ENCODE results near the gene ZNF598. TPM values are rescaled to one million over a fixed set of nuclear protein-coding genes. Genes with fewer than 3 reads are reported as not detected.

The ZNF598 gene
- total and polyA plus RNA-seq, 2 of the 13 experiments (the other 11 are each of a cell fraction or from before 2014, with no cell fraction given): 13.5 to 14.2 TPM

DNA sequence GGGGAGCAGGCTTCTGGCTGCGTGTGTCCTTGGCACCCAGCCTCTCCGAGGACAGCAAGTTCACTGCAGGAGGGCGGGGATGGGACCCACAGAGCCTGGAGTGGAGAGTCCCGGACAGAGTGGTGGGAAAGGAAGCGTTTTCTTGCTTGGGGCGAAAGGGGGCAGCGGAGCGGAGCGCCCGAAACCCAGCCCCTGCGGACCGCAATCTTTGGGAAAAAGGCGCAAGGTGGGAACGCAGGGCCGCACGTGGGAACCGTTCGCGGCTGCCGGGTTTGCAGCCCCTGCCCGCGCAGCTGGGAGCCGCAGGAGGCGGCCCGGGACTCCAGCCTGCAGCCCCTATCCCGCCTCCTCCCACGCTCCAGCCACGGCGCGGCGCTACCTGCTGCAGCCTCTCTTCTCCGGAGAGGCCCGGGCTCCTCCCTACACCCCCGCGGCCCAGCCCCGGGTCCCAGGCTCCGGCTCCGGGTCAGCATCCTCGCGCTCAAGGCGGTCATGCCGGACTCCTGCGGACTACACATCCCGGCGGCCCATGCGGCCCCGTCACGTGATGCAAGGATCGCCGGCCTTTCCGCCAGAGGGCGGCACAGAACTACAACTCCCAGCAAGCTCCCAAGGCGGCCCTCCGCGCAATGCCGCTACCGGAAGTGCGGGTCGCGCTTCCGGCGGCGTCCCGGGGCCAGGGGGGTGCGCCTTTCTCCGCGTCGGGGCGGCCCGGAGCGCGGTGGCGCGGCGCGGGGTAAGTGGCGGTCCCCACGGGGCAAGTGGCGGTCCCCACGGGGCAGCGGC lies 37.9 kb upstream of the ZNF598 start, which contains the start of the genes NTHL1 and TSC2 (continued):
- TF ChIP-seq ARID5B (CRISPR knock-in tag; IDR thresholded peaks at IDR 0.05) (peak; percentile 3; the same call in 1 of the 2 replicates), ZNF83 (CRISPR knock-in tag; IDR thresholded peaks at IDR 0.05; ENCODE audit: borderline replicate concordance) (no peak), RFX1 (IDR thresholded peaks at IDR 0.05) (no peak), CENPX (CRISPR knock-in tag; IDR thresholded peaks at IDR 0.05) (no peak), ZNF724P (CRISPR knock-in tag; IDR thresholded peaks at IDR 0.05; ENCODE audit: borderline replicate concordance) (no peak; the same call in 1 of the 2 replicates), ZNF383 (CRISPR knock-in tag; IDR thresholded peaks at IDR 0.05; ENCODE audit: borderline replicate concordance) (peak; percentile 81; the same call in 1 of the 2 replicates), NCOA5 (CRISPR knock-in tag; IDR thresholded peaks at IDR 0.05) (no peak), RFXAP (CRISPR knock-in tag; IDR thresholded peaks at IDR 0.05; ENCODE audit: borderline replicate concordance) (no peak), POGK (CRISPR knock-in tag; conservative IDR thresholded peaks at IDR 0.05) (peak; percentile 96), ZSCAN12 (CRISPR knock-in tag; IDR thresholded peaks at IDR 0.05) (no peak), FOSL2 (CRISPR knock-in tag; IDR thresholded peaks at IDR 0.05) (peak; percentile 43; the same call in 1 of the 2 replicates)
- TF ChIP-seq, protein P1, sequence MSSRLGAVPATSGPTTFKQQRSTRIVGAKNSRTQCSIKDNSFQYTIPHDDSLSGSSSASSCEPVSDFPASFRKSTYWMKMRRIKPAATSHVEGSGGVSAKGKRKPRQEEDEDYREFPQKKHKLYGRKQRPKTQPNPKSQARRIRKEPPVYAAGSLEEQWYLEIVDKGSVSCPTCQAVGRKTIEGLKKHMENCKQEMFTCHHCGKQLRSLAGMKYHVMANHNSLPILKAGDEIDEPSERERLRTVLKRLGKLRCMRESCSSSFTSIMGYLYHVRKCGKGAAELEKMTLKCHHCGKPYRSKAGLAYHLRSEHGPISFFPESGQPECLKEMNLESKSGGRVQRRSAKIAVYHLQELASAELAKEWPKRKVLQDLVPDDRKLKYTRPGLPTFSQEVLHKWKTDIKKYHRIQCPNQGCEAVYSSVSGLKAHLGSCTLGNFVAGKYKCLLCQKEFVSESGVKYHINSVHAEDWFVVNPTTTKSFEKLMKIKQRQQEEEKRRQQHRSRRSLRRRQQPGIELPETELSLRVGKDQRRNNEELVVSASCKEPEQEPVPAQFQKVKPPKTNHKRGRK (CRISPR knock-in tag; IDR thresholded peaks at IDR 0.05): no peak
- TF ChIP-seq, protein P2, sequence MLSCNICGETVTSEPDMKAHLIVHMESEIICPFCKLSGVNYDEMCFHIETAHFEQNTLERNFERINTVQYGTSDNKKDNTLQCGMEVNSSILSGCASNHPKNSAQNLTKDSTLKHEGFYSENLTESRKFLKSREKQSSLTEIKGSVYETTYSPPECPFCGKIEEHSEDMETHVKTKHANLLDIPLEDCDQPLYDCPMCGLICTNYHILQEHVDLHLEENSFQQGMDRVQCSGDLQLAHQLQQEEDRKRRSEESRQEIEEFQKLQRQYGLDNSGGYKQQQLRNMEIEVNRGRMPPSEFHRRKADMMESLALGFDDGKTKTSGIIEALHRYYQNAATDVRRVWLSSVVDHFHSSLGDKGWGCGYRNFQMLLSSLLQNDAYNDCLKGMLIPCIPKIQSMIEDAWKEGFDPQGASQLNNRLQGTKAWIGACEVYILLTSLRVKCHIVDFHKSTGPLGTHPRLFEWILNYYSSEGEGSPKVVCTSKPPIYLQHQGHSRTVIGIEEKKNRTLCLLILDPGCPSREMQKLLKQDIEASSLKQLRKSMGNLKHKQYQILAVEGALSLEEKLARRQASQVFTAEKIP (CRISPR knock-in tag; IDR thresholded peaks at IDR 0.05; ENCODE audit: borderline replicate concordance): no peak
- TF ChIP-seq, protein P3, sequence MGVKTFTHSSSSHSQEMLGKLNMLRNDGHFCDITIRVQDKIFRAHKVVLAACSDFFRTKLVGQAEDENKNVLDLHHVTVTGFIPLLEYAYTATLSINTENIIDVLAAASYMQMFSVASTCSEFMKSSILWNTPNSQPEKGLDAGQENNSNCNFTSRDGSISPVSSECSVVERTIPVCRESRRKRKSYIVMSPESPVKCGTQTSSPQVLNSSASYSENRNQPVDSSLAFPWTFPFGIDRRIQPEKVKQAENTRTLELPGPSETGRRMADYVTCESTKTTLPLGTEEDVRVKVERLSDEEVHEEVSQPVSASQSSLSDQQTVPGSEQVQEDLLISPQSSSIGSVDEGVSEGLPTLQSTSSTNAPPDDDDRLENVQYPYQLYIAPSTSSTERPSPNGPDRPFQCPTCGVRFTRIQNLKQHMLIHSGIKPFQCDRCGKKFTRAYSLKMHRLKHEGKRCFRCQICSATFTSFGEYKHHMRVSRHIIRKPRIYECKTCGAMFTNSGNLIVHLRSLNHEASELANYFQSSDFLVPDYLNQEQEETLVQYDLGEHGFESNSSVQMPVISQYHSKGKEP (CRISPR knock-in tag; IDR thresholded peaks at IDR 0.05): no peak
- TF ChIP-seq, protein P4, sequence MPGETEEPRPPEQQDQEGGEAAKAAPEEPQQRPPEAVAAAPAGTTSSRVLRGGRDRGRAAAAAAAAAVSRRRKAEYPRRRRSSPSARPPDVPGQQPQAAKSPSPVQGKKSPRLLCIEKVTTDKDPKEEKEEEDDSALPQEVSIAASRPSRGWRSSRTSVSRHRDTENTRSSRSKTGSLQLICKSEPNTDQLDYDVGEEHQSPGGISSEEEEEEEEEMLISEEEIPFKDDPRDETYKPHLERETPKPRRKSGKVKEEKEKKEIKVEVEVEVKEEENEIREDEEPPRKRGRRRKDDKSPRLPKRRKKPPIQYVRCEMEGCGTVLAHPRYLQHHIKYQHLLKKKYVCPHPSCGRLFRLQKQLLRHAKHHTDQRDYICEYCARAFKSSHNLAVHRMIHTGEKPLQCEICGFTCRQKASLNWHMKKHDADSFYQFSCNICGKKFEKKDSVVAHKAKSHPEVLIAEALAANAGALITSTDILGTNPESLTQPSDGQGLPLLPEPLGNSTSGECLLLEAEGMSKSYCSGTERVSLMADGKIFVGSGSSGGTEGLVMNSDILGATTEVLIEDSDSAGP (CRISPR knock-in tag; IDR thresholded peaks at IDR 0.05; ENCODE audit: borderline replicate concordance): peak; percentile 69; the same call in 1 of the 2 replicates

All from HepG2 (cell line).